Neuronal stem cell (in vitro differentiated cells): ENCODE results near the gene OGT.
"Not testable (repeated sequence)": the region's sequence is repeated elsewhere in the genome, so short reads cannot be mapped to it uniquely, and the experiment has no call there.

ENCODE experiments used
- DNase-seq: peaks from one replicate; pipeline ENCODE4 v3.0.0-alpha.2; 2013; ENCODE audit warnings: low spot score
- H2AFZ ChIP-seq: one replicate; pipeline ENCODE4 v1.6.1; 2013; ENCODE audit warnings: mild to moderate bottlenecking, low read length, inconsistent platforms
- H2AK5ac ChIP-seq: 2 replicates; pipeline ENCODE4 v1.6.1; 2013; ENCODE audit warnings: low read depth, mild to moderate bottlenecking, inconsistent platforms, low read length, moderate library complexity, mixed read lengths
- H2BK120ac ChIP-seq: 2 replicates; pipeline ENCODE4 v1.6.1; 2013; ENCODE audit warnings: low read depth, mild to moderate bottlenecking, inconsistent platforms, low read length, moderate library complexity, mixed read lengths
- H2BK12ac ChIP-seq: one replicate; pipeline ENCODE4 v1.6.1; 2013; ENCODE audit warnings: low read length, inconsistent platforms
- H2BK15ac ChIP-seq: 2 replicates; pipeline ENCODE4 v1.6.1; 2013; ENCODE audit warnings: mild to moderate bottlenecking, low read length, inconsistent platforms, mixed read lengths
- H2BK5ac ChIP-seq: one replicate; pipeline ENCODE4 v1.6.1; 2013; ENCODE audit warnings: inconsistent platforms, mild to moderate bottlenecking, low read length, moderate library complexity
- H3K14ac ChIP-seq: one replicate; pipeline ENCODE4 v1.6.1; 2013; ENCODE audit warnings: low read length, inconsistent platforms
- H3K18ac ChIP-seq: 2 replicates; pipeline ENCODE4 v1.6.1; 2013; ENCODE audit warnings: low read length, inconsistent platforms
- H3K23ac ChIP-seq: 2 replicates; pipeline ENCODE4 v1.6.1; 2013; ENCODE audit warnings: low read depth, mild to moderate bottlenecking, mixed read lengths, low read length, inconsistent platforms; ENCODE audit not compliant: poor library complexity
- H3K27ac ChIP-seq: replicated peaks from 3 replicates; pipeline ENCODE4 v1.5.1; 2013; ENCODE audit warnings: low read length, inconsistent platforms
- H3K27me3 ChIP-seq, 3 experiments: 2 replicates each; pipeline ENCODE4 v1.6.1; 2013; ENCODE audit warnings: low read length in 3 of 3, mild to moderate bottlenecking in 2 of 3, inconsistent platforms in 1 of 3, low read depth in 1 of 3, mixed read lengths in 1 of 3, moderate library complexity in 1 of 3; ENCODE audit not compliant: control insufficient read depth in 3 of 3, insufficient read depth in 3 of 3
- H3K36me3 ChIP-seq, 2 donors: replicated peaks in 1 of 2; 2 replicates each; pipeline ENCODE4 v1.6.1; 2013; ENCODE audit warnings: low read length in 2 of 2; ENCODE audit not compliant: control insufficient read depth in 2 of 2, insufficient read depth in 2 of 2
- H3K4ac ChIP-seq: 2 replicates; pipeline ENCODE4 v1.6.1; 2013; ENCODE audit warnings: inconsistent platforms, mild to moderate bottlenecking, low read length, moderate library complexity
- H3K4me1 ChIP-seq, 2 donors: 1 replicate in 1 of 2; 2 replicates in 1 of 2; pipeline ENCODE4 v1.6.1; 2013; ENCODE audit warnings: low read length in 2 of 2, low read depth in 1 of 2; ENCODE audit not compliant: control insufficient read depth in 2 of 2, insufficient read depth in 1 of 2
- H3K4me2 ChIP-seq: one replicate; pipeline ENCODE4 v1.6.1; 2013; ENCODE audit warnings: mild to moderate bottlenecking, low read length, inconsistent platforms; ENCODE audit not compliant: insufficient read depth, poor library complexity, severe bottlenecking
- H3K4me3 ChIP-seq, 2 donors: 2 replicates each; pipeline ENCODE4 v1.5.1; 2013; ENCODE audit warnings: low read length in 2 of 2, mild to moderate bottlenecking in 2 of 2, inconsistent platforms in 1 of 2, moderate library complexity in 1 of 2
- H3K79me1 ChIP-seq: one replicate; pipeline ENCODE4 v1.6.1; 2013; ENCODE audit warnings: low read depth, mild to moderate bottlenecking, inconsistent platforms, low read length, moderate library complexity
- H3K9ac ChIP-seq: one replicate; pipeline ENCODE4 v1.6.1; 2013; ENCODE audit warnings: mild to moderate bottlenecking, low read depth, low read length, inconsistent platforms; ENCODE audit not compliant: poor library complexity
- H3K9me3 ChIP-seq, 2 donors: replicated peaks in 1 of 2; 2 replicates each; pipeline versions ENCODE3 to v1.6.1; 2013; ENCODE audit warnings: low read length in 2 of 2, mild to moderate bottlenecking in 2 of 2, inconsistent platforms in 1 of 2, low read depth in 1 of 2, mixed read lengths in 1 of 2, moderate library complexity in 1 of 2; ENCODE audit not compliant: control insufficient read depth in 2 of 2, insufficient read depth in 1 of 2
- H4K8ac ChIP-seq: one replicate; pipeline ENCODE4 v1.6.1; 2013; ENCODE audit warnings: low read depth, mild to moderate bottlenecking, inconsistent platforms, low read length, moderate library complexity
- H4K91ac ChIP-seq: one replicate; pipeline ENCODE4 v1.6.1; 2013; ENCODE audit warnings: low read length, low read depth, mild to moderate bottlenecking, inconsistent platforms; ENCODE audit not compliant: poor library complexity
- WGBS, 2 donors: extraction: QIAGEN DNeasy Blood & Tissue Kit; methylation state at CpG; one replicate each; pipeline ENCODE4 v1.1.7; 2013; ENCODE audit warnings: missing lambda C conversion rate in 2 of 2, mixed read lengths in 1 of 2; ENCODE audit not compliant: insufficient read length in 2 of 2, insufficient replicate concordance in 1 of 2; ENCODE audit errors: extremely low coverage in 2 of 2; 5-methylcytosine and 5-hydroxymethylcytosine counted together

The OGT gene

DNA sequence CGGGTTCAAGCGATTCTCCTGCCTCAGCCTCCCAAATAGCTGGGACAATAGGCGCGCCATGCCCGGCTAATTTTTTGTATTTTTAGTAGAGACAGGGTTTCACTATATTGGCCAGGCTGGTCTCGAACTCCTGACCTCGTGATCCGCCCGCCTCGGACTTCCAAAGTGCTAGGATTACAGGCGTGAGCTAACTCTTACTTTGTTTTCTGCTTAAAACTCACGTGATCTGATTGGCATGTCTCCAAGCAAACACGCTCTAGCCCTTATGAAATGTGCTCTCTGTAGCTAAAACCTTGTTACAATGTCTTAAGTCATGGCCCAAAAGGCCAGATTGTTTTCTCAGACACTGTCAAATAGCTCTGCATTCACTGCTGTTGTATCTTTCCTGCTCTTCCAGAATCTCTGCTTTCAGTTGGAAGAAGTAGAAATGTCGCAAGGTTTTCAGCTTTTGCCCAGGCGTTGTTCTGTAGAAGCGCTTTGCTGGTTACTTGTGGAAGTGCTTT, 39.7 kb upstream of the OGT start:
- Histone ChIP-seq H3K4me2 (no peak overlapping the region), H2BK5ac (no peak overlapping the region), H4K91ac (no peak overlapping the region), H3K36me3 (no peaks in the 10 kb centered on the region), H3K4me1 (no peaks in the 10 kb centered on the region), H3K18ac (no peak overlapping the region), H3K23ac (no peak overlapping the region), H3K9me3 (no peaks in the 10 kb centered on the region), H3K79me1 (no peaks in the 10 kb centered on the region), H2AFZ (no peak overlapping the region), H3K27me3 (no peaks in the 10 kb centered on the region), H3K4ac (no peak overlapping the region), H4K8ac (no peak overlapping the region), H3K4me3 (no peak overlapping the region), H2BK120ac (no peak overlapping the region), H2BK12ac (no peak overlapping the region), H3K14ac (no peak overlapping the region), H2AK5ac (no peak overlapping the region), H2BK15ac (no peak overlapping the region), H3K27ac (no peak overlapping the region), H3K9ac (no peak overlapping the region)
- no CpG with 5 or more reads among the region's 16 CpGs for WGBS, 2 donors
- DNase-seq, result no peak

DNA sequence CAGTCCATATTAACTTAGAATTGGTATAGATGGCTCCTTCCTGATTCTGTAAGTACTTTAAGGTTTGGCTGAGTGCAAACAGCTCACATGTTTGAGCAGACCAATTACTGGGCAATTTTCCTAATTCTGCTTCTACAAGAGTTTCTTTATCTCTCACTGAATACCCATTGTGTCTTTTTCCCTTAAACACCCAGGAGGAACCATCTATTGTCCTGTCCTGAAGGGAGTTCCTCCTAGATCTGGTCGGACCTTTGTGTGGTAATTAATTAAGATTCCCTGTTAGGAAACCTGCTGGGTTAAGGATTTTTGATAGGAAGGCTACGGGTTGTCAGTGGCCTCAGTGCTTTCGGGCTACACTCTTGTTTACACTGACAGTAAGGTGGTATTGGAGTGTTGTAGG, 36.9 kb upstream of the OGT start:
- H3K4me2 ChIP-seq, H3K4me3 ChIP-seq, H3K36me3 ChIP-seq, H3K4ac ChIP-seq, H4K8ac ChIP-seq, H3K18ac ChIP-seq, H3K9me3 ChIP-seq, H2BK12ac ChIP-seq, H2AK5ac ChIP-seq, H3K23ac ChIP-seq, H3K14ac ChIP-seq, H3K79me1 ChIP-seq, H3K27ac ChIP-seq, H2BK120ac ChIP-seq, H3K9ac ChIP-seq, H2AFZ ChIP-seq, H2BK15ac ChIP-seq, H3K4me1 ChIP-seq, H3K27me3 ChIP-seq, H2BK5ac ChIP-seq, H4K91ac ChIP-seq: not testable (repeated sequence)
- no CpG with 5 or more reads among the region's 3 CpGs for WGBS, 2 donors
- DNase-seq, result peak; percentile 5

DNA sequence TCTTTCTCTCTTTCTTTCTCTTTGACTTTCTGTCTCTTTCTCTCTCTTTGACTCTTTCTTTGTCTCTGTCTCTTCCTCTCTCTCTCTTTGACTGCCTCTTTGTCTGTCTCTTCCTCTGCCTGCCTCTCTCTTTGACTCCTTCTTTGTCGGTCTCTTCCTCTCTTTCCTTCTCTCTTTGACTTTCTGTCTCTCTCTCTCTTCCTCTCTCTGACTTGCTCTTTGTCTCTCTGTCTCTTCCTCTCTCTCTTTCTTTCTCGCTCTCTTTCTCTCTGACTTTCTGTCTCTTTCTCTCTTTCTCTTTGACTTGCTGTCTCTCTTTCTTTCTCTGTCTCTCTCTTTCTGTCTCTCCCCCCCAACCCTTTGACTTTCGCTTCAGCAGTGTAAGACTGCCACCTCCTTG, 36.4 kb upstream of the OGT start:
- Histone ChIP-seq H3K9ac (no peak overlapping the region), H2BK12ac (no peak overlapping the region), H4K91ac (no peak overlapping the region), H2BK15ac (no peak overlapping the region), H4K8ac (no peak overlapping the region), H3K4me3 (no peak overlapping the region), H2AK5ac (no peak overlapping the region), H2BK5ac (no peak overlapping the region), H3K9me3 (no peaks in the 10 kb centered on the region), H3K27ac (no peak overlapping the region), H3K14ac (no peak overlapping the region), H3K18ac (no peak overlapping the region), H3K4me1 (no peaks in the 10 kb centered on the region), H3K36me3 (no peaks in the 10 kb centered on the region), H3K4me2 (peak overlapping the region; percentile 11), H2AFZ (no peak overlapping the region), H3K4ac (no peak overlapping the region), H2BK120ac (no peak overlapping the region), H3K79me1 (no peaks in the 10 kb centered on the region), H3K27me3 (no peaks in the 10 kb centered on the region), H3K23ac (no peak overlapping the region)
- no peak for DNase-seq
- WGBS, 2 donors, result no CpG with 5 or more reads among the region's 3 CpGs

DNA sequence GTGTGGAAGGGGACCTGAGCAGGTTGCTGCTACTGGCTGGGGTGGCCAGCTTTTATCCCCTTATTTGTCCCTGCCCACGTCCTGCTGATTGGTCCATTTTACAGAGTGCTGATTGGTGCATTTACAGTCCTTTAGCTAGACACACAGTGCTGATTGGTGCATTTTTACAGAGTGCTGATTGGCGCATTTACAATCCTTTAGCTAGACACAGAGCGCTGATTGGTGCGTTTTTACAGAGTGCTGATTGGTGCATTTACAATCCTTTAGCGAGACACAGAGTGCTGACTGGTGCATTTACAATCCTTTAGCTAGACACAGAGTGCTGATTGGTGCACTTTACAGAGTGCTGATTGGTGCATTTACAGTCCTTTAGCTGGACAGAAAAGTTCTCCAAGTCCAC, 30.8 kb upstream of the OGT start:
- not testable (repeated sequence) for H3K36me3 ChIP-seq, H3K23ac ChIP-seq, H3K27ac ChIP-seq, H3K4me2 ChIP-seq, H3K4me3 ChIP-seq, H2BK120ac ChIP-seq, H3K27me3 ChIP-seq, H3K14ac ChIP-seq, H2BK5ac ChIP-seq, H2BK12ac ChIP-seq, H3K9ac ChIP-seq, H2BK15ac ChIP-seq, H4K91ac ChIP-seq, H3K79me1 ChIP-seq, H2AFZ ChIP-seq, H3K4ac ChIP-seq, H4K8ac ChIP-seq, H3K18ac ChIP-seq, H3K4me1 ChIP-seq, H2AK5ac ChIP-seq, DNase-seq, H3K9me3 ChIP-seq
- no CpG with 5 or more reads among the region's 5 CpGs for WGBS, 2 donors
